ENCODE measurements around the gene ACSL3.

ACSL3 gene

GRCh38 chr2:222944552-222944951, 83.7 kb downstream of the ACSL3 start:
- no peak for DNase-seq

DNA sequence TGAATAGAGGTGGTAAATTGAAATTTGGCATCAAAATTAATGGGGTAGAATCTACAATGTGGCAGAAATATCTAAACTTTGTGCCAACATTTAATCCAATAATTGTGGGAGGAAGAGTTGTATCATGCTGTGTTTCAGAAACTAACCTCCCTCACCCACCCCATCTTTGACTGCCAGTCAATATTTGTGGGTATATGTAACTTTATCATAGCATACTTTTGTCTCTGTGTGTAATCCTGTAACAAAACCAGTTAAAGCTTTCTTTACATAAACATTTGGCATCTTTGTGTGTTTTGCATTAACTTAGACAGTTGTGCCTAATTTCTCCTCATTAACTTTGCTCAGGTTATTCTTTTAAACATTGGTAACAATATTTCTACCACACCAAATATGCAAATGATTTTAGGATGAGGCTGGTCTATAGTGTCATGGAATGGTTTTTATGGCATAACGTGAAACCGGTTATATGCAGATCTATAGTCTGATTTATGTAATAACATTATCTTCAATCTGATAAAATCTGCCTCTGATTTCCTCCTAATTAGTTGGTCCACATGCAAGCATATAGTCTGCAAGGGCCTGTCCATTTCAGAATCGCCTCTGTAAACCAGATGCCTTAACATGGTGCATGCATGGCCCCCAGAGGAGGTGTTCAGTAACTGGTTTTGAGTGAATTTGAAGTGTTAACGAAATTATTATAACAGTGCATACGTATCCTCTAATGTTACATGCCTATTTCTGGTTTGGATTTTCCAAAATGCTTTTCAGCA, 84.3 kb downstream of the ACSL3 start:
- no peak for DNase-seq

DNA sequence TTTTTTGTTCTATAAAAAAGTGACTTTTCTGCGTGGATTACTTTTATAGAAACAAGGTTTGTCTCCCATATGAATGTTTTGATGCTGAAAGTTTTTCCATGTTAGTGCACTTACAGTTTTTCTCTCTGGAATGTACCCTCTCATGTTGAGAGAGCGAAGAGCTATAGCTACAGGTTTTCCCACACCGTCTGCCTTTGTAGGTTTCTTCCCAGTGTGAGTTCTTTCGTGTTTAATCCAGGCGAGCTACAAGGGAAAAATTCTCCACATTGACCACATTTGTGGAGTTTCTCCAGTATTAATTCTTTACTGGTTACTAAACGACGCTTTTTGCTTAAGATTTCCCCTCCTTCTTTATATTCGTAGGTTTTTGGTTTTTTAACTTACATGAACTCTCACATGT, 85.1 kb downstream of the ACSL3 start:
- DNase-seq: no peak

GRCh38 chr2:222946700-222947287, 86.0 kb downstream of the ACSL3 start:
- no peak for DNase-seq

GRCh38 chr2:222949073-222949472, 88.2 kb downstream of the ACSL3 start:
- DNase-seq: no peak

DNA sequence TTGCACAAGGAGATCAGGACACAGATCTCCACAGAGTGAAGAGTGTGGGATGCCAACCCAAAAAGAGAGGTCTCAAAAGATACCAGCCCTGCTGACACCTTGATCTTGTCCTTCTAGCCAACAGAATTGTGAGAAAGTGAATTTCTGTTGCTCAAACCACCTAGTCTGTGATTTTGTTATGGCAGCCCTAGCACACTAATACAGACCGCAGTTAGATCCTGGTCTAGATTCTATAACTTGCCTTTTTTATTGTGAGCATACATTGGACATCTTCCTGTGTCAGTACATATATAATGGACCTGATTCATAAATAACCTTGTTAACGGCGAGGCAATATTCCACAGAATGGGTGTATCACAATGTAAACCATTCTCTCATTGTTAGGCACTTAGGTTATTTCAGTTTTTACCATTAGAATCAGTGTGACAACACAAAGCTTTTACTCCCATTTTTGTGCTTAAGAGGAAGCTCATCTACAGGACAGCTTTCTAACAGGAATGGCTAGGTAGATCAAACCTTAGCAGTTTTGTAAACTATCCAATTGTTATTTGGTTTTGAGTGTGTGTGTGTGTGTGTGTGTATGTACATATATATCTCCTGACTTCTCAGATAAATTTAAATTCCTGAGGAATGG, 89.0 kb downstream of the ACSL3 start:
- DNase-seq: no peak

- no peak for DNase-seq
These were observed 89.9 kb downstream of the ACSL3 start for GRCh38 chr2:222950638-222951285.

DNA sequence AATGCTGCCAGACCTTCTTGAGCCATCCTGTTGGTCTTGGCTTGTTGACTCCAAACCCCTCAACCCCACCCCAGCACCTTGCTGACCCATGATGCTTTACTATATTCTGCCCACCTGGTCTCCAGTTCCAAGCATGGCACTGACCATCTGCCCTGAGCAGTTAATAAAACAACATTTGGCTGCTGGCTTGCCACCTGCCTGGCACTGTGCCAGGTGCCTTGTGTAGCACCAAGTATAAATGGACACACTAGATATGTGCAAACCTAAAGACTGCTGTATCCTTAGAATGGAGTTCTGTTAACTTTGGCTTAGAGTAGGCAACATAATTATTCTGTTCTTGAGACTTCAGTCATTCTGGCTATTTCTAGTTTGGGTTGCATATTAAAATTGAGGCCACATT, 91.4 kb downstream of the ACSL3 start:
- DNase-seq: no peak

GRCh38 chr2:222955008-222955407, 94.2 kb downstream of the ACSL3 start:
- no peak for DNase-seq

DNA sequence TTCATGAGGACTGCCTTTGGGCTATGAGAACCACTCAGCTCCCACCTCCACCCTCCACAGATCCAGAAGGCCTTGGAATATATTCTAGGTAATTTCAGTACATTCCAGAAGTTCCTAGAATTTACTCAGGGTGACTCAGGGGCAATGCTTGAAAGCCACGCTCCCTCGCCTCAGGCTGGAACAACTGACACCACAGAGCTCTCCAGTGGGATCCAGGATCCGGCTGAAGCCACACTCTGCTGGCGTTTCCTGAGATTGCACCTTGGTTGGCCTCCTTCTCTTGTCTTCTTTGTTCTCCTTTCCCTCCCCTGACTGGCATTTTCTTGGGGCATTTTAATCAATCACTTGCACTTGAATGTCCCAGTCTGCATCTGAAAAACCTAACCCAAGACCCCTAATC, 98.5 kb downstream of the ACSL3 start:
- no peak for DNase-seq

DNA sequence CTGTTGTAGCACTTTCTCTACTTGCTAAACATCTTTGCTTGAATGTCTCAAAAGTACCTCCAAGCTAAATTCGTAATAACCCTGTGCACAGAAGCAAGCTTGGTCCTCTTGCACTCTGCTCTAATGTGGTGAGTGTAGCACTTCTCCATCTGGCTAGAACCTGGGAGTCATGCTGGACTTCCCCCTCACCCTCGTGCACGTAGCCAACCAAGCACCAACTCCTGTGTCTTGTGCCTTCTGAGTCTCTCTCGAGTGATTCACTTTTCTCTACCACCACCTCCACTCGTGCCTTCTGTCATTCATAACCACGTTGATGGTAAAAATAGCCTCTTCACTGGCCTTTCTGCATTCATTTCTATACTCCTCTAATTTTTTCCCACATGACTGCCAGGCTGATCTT, 99.3 kb downstream of the ACSL3 start:
- no peak for DNase-seq

- no peak for DNase-seq
These were observed 102.8 kb downstream of the ACSL3 start for GRCh38 chr2:222963641-222964040.

DNA sequence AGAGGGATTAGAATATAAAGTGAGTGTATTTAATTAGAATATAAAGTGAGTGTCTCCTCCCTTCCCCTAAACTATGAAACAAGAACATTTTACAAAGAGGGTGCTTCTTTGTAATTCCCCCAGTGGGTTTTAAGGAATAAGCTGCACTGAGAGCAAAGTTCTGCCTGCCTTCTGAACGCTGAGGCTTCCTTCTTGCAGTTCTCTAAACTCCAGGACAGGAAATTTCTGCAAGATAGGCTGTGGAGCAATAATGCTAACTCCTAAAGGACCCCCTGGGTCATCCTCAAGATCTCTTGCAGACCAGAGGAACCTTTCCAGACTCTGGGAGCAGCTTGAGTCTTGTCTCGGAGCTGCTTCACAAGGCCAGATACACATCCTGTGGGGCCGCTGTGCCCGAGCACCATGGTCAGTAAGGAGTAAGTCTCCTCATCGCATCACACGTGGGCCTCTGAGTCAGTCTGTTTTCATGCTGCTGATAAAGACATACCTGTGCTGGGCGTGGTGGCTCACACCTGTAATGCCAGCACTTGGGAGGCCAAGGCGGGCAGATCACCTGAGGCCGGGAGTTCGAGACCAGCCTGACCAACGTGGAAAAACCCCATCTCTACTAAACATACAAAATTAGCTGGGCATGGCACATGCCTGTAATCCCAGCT, 103.7 kb downstream of the ACSL3 start:
- DNase-seq: no peak

DNA sequence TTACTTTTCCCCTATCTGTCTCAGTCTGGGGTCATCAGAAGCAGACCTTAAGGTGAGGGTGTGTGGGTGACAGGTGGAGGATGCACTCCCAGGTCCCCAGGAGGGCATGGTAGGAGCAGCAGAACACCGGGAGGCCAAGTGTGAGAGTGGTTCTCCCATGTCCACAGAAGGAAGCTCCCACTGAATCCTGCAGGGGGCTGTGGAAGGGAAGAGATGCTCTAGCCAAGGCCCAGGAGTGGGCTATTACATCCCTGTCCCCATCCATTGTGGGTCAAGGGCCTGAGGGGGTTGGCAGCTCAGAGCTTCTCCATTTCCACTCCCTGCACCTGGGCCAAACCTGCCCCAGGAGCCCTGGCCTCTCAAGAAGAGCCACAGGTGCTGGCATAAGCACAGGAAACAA, 104.7 kb downstream of the ACSL3 start:
- DNase-seq: no peak

DNA sequence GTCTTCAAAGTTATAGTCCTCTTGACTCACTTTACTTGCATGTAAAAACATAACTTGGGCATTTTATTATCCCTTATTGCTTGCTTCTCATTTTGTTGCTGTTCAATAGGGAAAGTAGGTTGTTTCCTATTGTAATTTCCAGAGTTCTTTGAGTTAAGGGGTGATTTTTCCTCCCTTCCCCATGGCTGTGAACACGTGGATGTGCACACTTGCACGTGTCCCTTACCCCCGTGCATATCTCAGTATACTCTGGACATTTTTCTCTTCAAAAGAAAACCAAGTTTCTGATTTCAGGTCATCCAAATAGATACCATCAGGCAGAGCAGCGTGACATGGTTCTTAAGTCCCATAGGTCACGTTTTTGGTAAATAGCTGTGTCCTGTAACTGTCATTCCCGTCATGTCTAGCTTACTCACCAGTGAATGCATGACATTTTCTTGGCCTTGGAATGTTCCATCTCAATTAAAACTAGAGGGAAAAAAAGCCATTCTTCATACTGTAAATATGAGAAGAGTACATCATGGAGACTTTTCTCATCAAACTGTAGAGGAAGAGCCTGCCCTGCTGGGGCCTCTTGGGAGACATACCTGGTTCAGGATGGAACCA, 107.8 kb downstream of the ACSL3 start:
- no peak for DNase-seq

DNA sequence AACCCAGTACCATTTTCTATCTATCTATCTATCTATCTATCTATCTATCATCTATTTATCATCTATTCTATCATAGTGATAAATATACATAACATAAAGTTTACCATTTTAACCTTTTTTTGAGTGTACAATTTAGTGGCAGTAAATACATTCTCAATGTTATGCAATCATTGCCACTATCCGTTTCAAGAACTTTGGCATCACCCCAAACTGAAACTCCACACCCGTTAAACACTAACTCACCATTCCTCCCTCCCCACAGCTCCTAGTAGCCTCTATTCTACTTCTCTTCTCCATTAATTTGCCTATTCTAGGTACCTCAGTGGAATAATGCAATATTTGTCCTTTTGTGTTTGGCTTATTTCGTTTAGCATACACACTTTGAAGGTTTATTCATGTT, 108.7 kb downstream of the ACSL3 start:
- no peak for DNase-seq

DNA sequence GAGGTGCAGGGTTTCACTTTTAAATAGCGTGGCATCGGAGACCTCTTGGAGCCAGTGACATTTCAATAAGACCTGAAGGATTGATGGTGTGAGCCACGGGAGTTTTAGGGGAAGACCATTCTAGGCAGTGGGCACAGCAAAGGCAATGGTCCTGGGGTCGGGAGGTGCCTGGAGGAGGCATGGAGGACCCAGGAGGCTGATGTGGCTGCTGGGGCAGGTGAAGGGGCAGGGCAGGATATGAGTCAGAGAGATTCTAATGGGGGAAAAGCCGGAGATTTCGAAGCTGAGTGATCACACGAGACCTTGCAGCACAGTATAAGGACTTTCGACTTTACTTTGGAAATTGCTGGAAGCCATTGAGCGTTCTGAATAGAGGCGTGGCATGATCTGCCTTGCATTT, 111.6 kb downstream of the ACSL3 start:
- DNase-seq: no peak

DNA sequence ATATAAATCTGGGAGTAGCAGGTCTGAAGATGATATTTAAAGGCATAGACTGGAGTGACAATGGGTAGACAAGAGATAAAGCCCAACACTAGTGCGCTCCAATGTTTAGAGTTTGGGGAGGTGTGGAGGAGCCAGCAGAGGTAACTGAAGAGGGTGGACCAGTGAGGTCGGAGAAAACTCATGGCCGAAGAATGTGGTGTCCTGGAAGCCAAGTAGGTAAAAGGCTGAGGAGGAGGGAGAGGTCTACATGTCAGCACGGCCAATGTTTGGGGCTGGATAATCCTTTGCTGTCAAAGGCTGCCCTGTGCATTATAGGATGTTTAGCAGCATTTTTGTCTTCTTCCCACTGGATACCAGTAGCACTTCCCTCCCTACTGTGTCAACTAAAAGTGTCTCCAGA, 112.4 kb downstream of the ACSL3 start:
- DNase-seq: no peak

GRCh38 chr2:222973733-222974132, 112.9 kb downstream of the ACSL3 start:
- no peak for DNase-seq

GRCh38 chr2:222976521-222977061, 115.8 kb downstream of the ACSL3 start:
- DNase-seq: no peak

DNA sequence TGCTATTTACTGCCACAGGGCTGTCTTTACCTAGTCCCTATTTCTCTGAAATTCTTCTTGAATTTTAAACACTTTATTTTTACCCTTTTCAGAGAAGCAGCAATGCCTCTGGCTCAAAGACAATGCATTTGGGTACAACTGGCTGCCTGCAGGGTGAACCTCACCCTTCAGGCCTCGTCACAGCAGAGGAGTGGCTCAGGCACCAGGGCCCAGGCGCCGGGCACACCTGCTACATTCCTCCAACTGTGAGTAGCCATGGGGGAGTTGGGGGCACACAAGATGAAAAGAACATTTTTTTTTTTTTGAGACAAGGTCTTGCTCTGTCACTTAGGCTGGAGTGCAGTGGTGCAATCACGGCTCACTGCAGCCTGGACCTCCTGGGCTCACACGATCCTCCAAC, 116.3 kb downstream of the ACSL3 start:
- no peak for DNase-seq

- no peak for DNase-seq
These were observed 118.0 kb downstream of the ACSL3 start for GRCh38 chr2:222978850-222979249.

DNA sequence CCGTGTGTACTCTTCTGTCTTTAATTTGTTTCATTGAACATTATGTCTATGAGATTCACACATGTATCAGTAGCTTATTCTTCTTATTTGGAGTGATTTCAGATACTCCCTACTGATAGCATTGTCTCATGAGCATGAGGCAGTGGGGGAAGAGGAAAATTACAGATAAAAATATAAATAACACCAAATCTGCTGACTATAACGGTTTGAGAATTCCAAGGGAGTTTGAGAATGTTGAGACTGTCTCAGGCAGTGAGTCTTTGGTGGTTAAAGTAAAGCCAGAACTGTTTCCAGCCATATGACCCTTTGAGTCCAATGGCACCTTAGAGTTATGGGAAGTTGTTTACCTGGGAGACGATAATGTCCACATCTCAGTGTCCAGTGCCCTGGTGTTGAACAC, 118.6 kb downstream of the ACSL3 start:
- no peak for DNase-seq

Measured in activated CD4-positive, CD25-positive, alpha-beta regulatory T cell treated with anti-CD3 and anti-CD28 coated beads, Interleukin-2, amount 50 U/mL, for 72 hours (primary cell).